K562 (cell line): ENCODE measurements around the gene CLNK. TPM values are rescaled to one million over a fixed set of nuclear protein-coding genes. Genes with fewer than 3 reads are reported as not detected.

ENCODE experiments used
- ATAC-seq: fragments of 200-7000 bp; cut with Tn5 transposase; 3 replicates; pipeline ENCODE4 v1.9.1; 2020; ENCODE audit warnings: moderate library complexity
- BruUV-seq: library from RNA; stranded (reverse); fragments of 400-500 nt; replicated peaks from 2 replicates; lab custom pipeline; 2021; lab: Mats Ljungman, UMichigan
- CTCF ChIA-PET: fragments of 300-600 bp; formaldehyde crosslinking; extraction: SDS; loops from one replicate; lab custom pipeline; 2021; ENCODE audit warnings: low intra/inter-chr PET ratio; lab: Yijun Ruan, JAX
- POLR2A ChIA-PET: fragments of 300-600, 350-650 bp; sonication (Branson Sonifier 250); formaldehyde crosslinking; extraction: SDS; loops from one replicate; lab custom pipeline; 2021; ENCODE audit warnings: antibody characterized with exemption, inconsistent platforms; lab: Yijun Ruan, JAX
- DNase-seq, 4 experiments: peaks; one replicate each; pipeline versions ENCODE4 v3.0.0 to v3.0.0-alpha.2; 2011 to 2018; ENCODE audit warnings: low spot score in 3 of 4, mixed read lengths in 3 of 4; ENCODE audit errors: extremely low read depth in 1 of 4
- FAIRE-seq: peaks from 2 replicates; lab custom pipeline; 2011; peaks lifted over from hg19 to GRCh38; lab: Jason Lieb, UNC
- H2AFZ ChIP-seq: 2 replicates; pipeline ENCODE4 v1.6.0; 2011; ENCODE audit warnings: low read depth, low read length, control low read depth, inconsistent platforms
- H3K27ac ChIP-seq: fragments of 200-600 bp; 3 replicates; pipeline ENCODE4 v1.8.0; 2011; ENCODE audit warnings: low read depth, mild to moderate bottlenecking, control low read depth, inconsistent platforms, low read length, moderate library complexity, mixed read lengths; ENCODE audit errors: extremely low read depth
- H3K27me3 ChIP-seq, 2 experiments: fragments of 300-600 bp in 1 of 2; 2 replicates in 1 of 2; 3 replicates in 1 of 2; pipeline versions ENCODE4 v1.6.0 to v1.8.0; 2011; ENCODE audit warnings: inconsistent platforms in 2 of 2, low read length in 2 of 2, mild to moderate bottlenecking in 1 of 2, mixed read lengths in 1 of 2, moderate library complexity in 1 of 2; ENCODE audit not compliant: control insufficient read depth in 2 of 2, insufficient read depth in 2 of 2
- H3K36me3 ChIP-seq: fragments of 300-600 bp; 3 replicates; pipeline ENCODE4 v1.8.0; 2011; ENCODE audit warnings: mild to moderate bottlenecking, low read length, inconsistent platforms; ENCODE audit not compliant: control insufficient read depth, insufficient read depth
- H3K4me1 ChIP-seq, 2 experiments: fragments of 200-600 bp in 1 of 2; replicated peaks in 1 of 2; 2 replicates in 1 of 2; 3 replicates in 1 of 2; pipeline versions ENCODE4 v1.5.1 to v1.8.0; 2011; ENCODE audit warnings: inconsistent platforms in 2 of 2, low read length in 2 of 2, mild to moderate bottlenecking in 1 of 2, mixed read lengths in 1 of 2, moderate library complexity in 1 of 2; ENCODE audit not compliant: control insufficient read depth in 2 of 2, insufficient read depth in 2 of 2
- H3K4me2 ChIP-seq: 2 replicates; pipeline ENCODE4 v1.6.1; 2011; ENCODE audit warnings: low read length, control low read depth, inconsistent platforms, mixed read lengths; ENCODE audit not compliant: insufficient read depth
- H3K4me3 ChIP-seq: fragments of 200-600 bp; sonication (generic), shearing (Covaris generic); 2 replicates; pipeline ENCODE4 v1.5.1; 2016; ENCODE audit warnings: control low read depth, inconsistent platforms
- H3K79me2 ChIP-seq: fragments of 200-600 bp; 3 replicates; pipeline ENCODE4 v1.8.0; 2011; ENCODE audit warnings: low read length, inconsistent platforms; ENCODE audit not compliant: control insufficient read depth, insufficient read depth
- H3K9ac ChIP-seq, 2 experiments: 2 replicates each; pipeline versions ENCODE4 v1.6.0 to v1.6.1; 2011; ENCODE audit warnings: low read depth in 2 of 2, low read length in 2 of 2, control low read depth in 1 of 2, inconsistent platforms in 1 of 2, mild to moderate bottlenecking in 1 of 2, mixed read lengths in 1 of 2; ENCODE audit not compliant: insufficient read depth in 1 of 2
- H3K9me1 ChIP-seq: one replicate; pipeline ENCODE4 v1.6.0; 2011; ENCODE audit warnings: inconsistent platforms, mild to moderate bottlenecking, low read length, moderate library complexity; ENCODE audit not compliant: control insufficient read depth, insufficient read depth
- H3K9me3 ChIP-seq: replicated peaks from 2 replicates; pipeline ENCODE4 v1.5.1; 2011; ENCODE audit warnings: low read depth, low read length, inconsistent platforms; ENCODE audit not compliant: control insufficient read depth, insufficient read depth
- H4K20me1 ChIP-seq: replicated peaks from 2 replicates; pipeline ENCODE4 v1.6.1; 2011; ENCODE audit warnings: low read length, inconsistent platforms, mixed read lengths; ENCODE audit not compliant: control insufficient read depth, insufficient read depth
- BRF1 ChIP-seq: IDR thresholded peaks from 3 replicates; pipeline ENCODE4 v1.6.1; 2011; ENCODE audit warnings: borderline replicate concordance, mild to moderate bottlenecking; ENCODE audit not compliant: insufficient read length; ENCODE audit errors: extremely low read depth
- HDAC1 ChIP-seq, 2 experiments: fragments of 450-650 bp; IDR thresholded peaks; 2 replicates each; pipeline ENCODE4 v1.6.1; 2016 to 2017; ENCODE audit warnings: inconsistent platforms in 1 of 2, mild to moderate bottlenecking in 1 of 2, moderate library complexity in 1 of 2
- PTRF ChIP-seq: fragments of 450-650 bp; IDR thresholded peaks from 2 replicates; pipeline ENCODE4 v1.6.1; 2016; ENCODE audit warnings: mild to moderate bottlenecking, missing genetic modification characterization, missing compliant biosample characterization
- THRAP3 ChIP-seq: fragments of 450-650 bp; IDR thresholded peaks from 2 replicates; pipeline ENCODE4 v1.6.1; 2016; ENCODE audit warnings: mild to moderate bottlenecking, inconsistent platforms, borderline replicate concordance
- WGBS: fragments of 100-300 bp; shearing (Covaris generic); methylation state at CpG from one replicate; pipeline ENCODE4 v1.1.6; 2016; ENCODE audit warnings: low coverage, mixed read lengths; ENCODE audit not compliant: insufficient coverage; ENCODE audit errors: missing lambda C conversion rate; 5-methylcytosine and 5-hydroxymethylcytosine counted together
- in situ Hi-C: fragments of 300-500 bp; cut with MboI; formaldehyde crosslinking; loops from 4 replicates; pipeline ENCODE4 v1.15.0; 2018; ENCODE audit warnings: inconsistent platforms, mixed read lengths
- intact Hi-C: fragments of 100-400 bp; cut with micrococcal nuclease; formaldehyde crosslinking; loops from 2 replicates; pipeline ENCODE4 v1.14.2; 2022
- polyA plus RNA-seq, 8 experiments: library from polyadenylated mRNA; depleted of rRNA in 4 of 8; stranded (reverse) in 5 of 8; unstranded in 3 of 8; fragments of >200 nt; fragmentation: Nextera tagmentation in 2 of 8; fragmentation: Illumina TruSeq in 1 of 8; extraction: Ambion mirVana in 2 of 8; extraction: Trizol in 1 of 8; gene quantifications; 2 replicates each; pipeline versions ENCODE4 v1.2.1 to v1.2.3, GENCODE V29; 2011 to 2014; ENCODE audit warnings: inconsistent platforms in 1 of 8, missing spikeins in 1 of 8
- total RNA-seq, 7 experiments: library from RNA; depleted of rRNA in 6 of 7; stranded (reverse); fragments of >200 nt in 6 of 7; fragmentation: Illumina TruSeq in 2 of 7; extraction: Trizol in 2 of 7; gene quantifications; 2 replicates each; pipeline versions ENCODE4 v1.2.1 to v1.2.3, GENCODE V29; 2011 to 2021; ENCODE audit warnings: low replicate concordance in 1 of 7
- TF ChIP-seq, protein P1 (sequence below): sonication (generic); formaldehyde crosslinking; IDR thresholded peaks from 2 replicates; pipeline ENCODE4 v1.8.0; 2023; ENCODE audit warnings: missing genetic modification reagents, mild to moderate bottlenecking, borderline replicate concordance
- TF ChIP-seq, protein P2 (sequence below): fragments of 250-450 bp; sonication (Bioruptor Pico); IDR thresholded peaks from 2 replicates; pipeline ENCODE4 v1.5.0; 2022; ENCODE audit warnings: mild to moderate bottlenecking

The CLNK gene
- total and polyA plus RNA-seq, 9 of the 15 experiments (the other 6 are each of a cell fraction or from before 2014, with no cell fraction given) = not detected

DNA sequence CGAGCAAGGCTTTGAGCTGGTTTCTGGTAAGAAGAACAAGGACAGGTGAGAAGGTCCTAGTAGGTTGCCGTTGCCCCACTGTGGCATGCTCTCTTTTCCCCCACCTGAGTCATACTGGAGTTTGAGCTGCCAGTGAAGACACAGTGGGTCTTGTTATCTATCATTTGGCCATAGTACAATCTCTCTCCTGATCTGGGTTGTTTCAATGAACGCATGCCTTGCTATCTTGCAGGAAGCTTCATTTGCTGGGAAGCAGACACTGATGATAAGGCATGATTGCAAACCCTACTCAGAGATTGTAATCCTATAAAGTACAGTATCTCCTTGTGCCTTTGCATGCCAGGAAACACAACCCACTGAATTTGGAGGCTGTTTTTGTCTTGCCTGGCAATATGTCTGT, 77.4 kb downstream of the CLNK start:
- H3K4me2 ChIP-seq = no peak overlapping the region
- H3K4me1 ChIP-seq = no peaks in the 10 kb centered on the region
- CTCF ChIA-PET = no interaction called here
- H3K79me2 ChIP-seq = no peaks in the 10 kb centered on the region
- H2AFZ ChIP-seq = no peak overlapping the region
- 4% methylated on average over 3 of the region's 3 CpGs for WGBS
- no peak for DNase-seq
- H3K9ac ChIP-seq = no peak overlapping the region
- no peaks in the 10 kb centered on the region for H3K9me1 ChIP-seq
- H4K20me1 ChIP-seq = no peaks in the 10 kb centered on the region
- H3K4me3 ChIP-seq = no peak overlapping the region
- intact Hi-C loops (no loop called here), in situ Hi-C loops (no loop called here)
- H3K36me3 ChIP-seq = no peaks in the 10 kb centered on the region
- H3K27me3 ChIP-seq = no peaks in the 10 kb centered on the region
- ATAC-seq = no peak
- TF ChIP-seq BRF1 = no peak
- H3K27ac ChIP-seq = no peak overlapping the region
- no peaks in the 10 kb centered on the region for H3K9me3 ChIP-seq
- no peak for FAIRE-seq
- no TSS peak for BruUV-seq
- POLR2A ChIA-PET = interaction anchor here (0.6 kb wide), 1 partner anchor 51 kb away, joined by 3 read pairs; no protein-coding TSS in a partner anchor

DNA sequence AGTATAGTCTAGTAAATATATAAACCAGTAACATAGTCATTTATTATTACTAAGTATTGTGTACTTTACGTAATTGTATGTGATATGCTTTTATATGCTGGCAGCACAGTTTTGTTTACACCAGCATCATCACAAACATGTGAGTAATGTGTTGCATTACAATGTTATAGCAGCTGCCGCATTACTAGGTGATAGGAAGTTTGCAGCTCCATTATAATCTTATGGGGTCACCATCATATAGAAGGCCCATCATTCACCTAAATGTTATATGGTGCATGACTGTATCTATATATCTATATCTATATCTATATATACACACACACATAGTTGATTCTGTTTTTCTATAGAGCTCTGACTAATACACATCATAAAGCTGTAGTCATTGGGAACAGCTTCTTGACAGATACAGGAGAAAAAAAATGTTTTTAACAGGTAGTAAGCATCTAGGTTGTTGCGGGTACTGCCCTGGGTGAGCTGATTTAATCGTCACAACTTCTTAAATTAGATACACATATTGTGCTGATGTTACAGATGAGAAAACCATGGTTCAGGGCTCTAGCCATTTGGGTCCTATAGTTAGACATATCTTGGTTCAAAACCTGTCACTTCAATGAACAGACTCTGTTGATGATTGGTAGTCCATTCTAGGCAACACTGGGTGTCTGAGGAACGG, 77.9 kb downstream of the CLNK start:
- no TSS peak for BruUV-seq
- Histone ChIP-seq H3K9me3 (no peaks in the 10 kb centered on the region), H4K20me1 (no peaks in the 10 kb centered on the region), H3K36me3 (no peaks in the 10 kb centered on the region), H3K27ac (no peak overlapping the region), H3K9ac (no peak overlapping the region), H3K4me3 (no peak overlapping the region), H3K27me3 (no peaks in the 10 kb centered on the region), H3K4me1 (no peaks in the 10 kb centered on the region), H3K4me2 (no peak overlapping the region), H2AFZ (no peak overlapping the region), H3K79me2 (no peaks in the 10 kb centered on the region), H3K9me1 (no peaks in the 10 kb centered on the region)
- CTCF ChIA-PET = no interaction called here
- in situ Hi-C loops = no loop called here
- DNase-seq (no peak), ATAC-seq (no peak), FAIRE-seq (no peak)
- POLR2A ChIA-PET = no interaction called here
- intact Hi-C loops = no loop called here
- WGBS = 2% methylated on average over 5 of the region's 5 CpGs
- TF ChIP-seq PTRF (tag) (no peak), THRAP3 (no peak), HDAC1 (IDR thresholded peaks at IDR 0.05) (no peak)
- TF ChIP-seq, protein P1, sequence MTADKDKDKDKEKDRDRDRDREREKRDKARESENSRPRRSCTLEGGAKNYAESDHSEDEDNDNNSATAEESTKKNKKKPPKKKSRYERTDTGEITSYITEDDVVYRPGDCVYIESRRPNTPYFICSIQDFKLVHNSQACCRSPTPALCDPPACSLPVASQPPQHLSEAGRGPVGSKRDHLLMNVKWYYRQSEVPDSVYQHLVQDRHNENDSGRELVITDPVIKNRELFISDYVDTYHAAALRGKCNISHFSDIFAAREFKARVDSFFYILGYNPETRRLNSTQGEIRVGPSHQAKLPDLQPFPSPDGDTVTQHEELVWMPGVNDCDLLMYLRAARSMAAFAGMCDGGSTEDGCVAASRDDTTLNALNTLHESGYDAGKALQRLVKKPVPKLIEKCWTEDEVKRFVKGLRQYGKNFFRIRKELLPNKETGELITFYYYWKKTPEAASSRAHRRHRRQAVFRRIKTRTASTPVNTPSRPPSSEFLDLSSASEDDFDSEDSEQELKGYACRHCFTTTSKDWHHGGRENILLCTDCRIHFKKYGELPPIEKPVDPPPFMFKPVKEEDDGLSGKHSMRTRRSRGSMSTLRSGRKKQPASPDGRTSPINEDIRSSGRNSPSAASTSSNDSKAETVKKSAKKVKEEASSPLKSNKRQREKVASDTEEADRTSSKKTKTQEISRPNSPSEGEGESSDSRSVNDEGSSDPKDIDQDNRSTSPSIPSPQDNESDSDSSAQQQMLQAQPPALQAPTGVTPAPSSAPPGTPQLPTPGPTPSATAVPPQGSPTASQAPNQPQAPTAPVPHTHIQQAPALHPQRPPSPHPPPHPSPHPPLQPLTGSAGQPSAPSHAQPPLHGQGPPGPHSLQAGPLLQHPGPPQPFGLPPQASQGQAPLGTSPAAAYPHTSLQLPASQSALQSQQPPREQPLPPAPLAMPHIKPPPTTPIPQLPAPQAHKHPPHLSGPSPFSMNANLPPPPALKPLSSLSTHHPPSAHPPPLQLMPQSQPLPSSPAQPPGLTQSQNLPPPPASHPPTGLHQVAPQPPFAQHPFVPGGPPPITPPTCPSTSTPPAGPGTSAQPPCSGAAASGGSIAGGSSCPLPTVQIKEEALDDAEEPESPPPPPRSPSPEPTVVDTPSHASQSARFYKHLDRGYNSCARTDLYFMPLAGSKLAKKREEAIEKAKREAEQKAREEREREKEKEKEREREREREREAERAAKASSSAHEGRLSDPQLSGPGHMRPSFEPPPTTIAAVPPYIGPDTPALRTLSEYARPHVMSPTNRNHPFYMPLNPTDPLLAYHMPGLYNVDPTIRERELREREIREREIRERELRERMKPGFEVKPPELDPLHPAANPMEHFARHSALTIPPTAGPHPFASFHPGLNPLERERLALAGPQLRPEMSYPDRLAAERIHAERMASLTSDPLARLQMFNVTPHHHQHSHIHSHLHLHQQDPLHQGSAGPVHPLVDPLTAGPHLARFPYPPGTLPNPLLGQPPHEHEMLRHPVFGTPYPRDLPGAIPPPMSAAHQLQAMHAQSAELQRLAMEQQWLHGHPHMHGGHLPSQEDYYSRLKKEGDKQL (CRISPR knock-in tag) = no peak
- TF ChIP-seq, protein P2, sequence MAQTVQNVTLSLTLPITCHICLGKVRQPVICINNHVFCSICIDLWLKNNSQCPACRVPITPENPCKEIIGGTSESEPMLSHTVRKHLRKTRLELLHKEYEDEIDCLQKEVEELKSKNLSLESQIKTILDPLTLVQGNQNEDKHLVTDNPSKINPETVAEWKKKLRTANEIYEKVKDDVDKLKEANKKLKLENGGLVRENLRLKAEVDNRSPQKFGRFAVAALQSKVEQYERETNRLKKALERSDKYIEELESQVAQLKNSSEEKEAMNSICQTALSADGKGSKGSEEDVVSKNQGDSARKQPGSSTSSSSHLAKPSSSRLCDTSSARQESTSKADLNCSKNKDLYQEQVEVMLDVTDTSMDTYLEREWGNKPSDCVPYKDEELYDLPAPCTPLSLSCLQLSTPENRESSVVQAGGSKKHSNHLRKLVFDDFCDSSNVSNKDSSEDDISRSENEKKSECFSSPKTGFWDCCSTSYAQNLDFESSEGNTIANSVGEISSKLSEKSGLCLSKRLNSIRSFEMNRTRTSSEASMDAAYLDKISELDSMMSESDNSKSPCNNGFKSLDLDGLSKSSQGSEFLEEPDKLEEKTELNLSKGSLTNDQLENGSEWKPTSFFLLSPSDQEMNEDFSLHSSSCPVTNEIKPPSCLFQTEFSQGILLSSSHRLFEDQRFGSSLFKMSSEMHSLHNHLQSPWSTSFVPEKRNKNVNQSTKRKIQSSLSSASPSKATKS (CRISPR knock-in tag) = no peak
